Middle frontal gyrus (tissue), 1 donor: ENCODE results near the gene ALPP.
"Not testable (repeated sequence)": the region's sequence is repeated elsewhere in the genome, so short reads cannot be mapped to it uniquely, and the experiment has no call there.

Experiments
- DNase-seq: peaks from one replicate; pipeline ENCODE4 v3.0.0-alpha.2; 2015; ENCODE audit warnings: low spot score; ENCODE audit errors: extremely low spot score

ALPP gene

GRCh38 chr2:232341061-232341738, 37.4 kb upstream of the ALPP start:
- no peak for DNase-seq

GRCh38 chr2:232341739-232342126, 36.8 kb upstream of the ALPP start:
- no peak for DNase-seq

GRCh38 chr2:232342635-232343565, 35.7 kb upstream of the ALPP start:
- DNase-seq: no peak

GRCh38 chr2:232343821-232344220, 34.7 kb upstream of the ALPP start:
- DNase-seq: no peak

- no peak for DNase-seq
Measured at GRCh38 chr2:232345251-232345650, 33.3 kb upstream of the ALPP start.

- no peak for DNase-seq
Measured at GRCh38 chr2:232347369-232347768, 31.2 kb upstream of the ALPP start.

GRCh38 chr2:232348936-232349335, 29.6 kb upstream of the ALPP start:
- no peak for DNase-seq

GRCh38 chr2:232349546-232349945, 29.0 kb upstream of the ALPP start:
- no peak for DNase-seq

GRCh38 chr2:232349946-232350635, 28.5 kb upstream of the ALPP start:
- DNase-seq: no peak

- DNase-seq: no peak
Measured at GRCh38 chr2:232350804-232351685, 27.5 kb upstream of the ALPP start.

GRCh38 chr2:232351686-232352510, 26.7 kb upstream of the ALPP start:
- no peak for DNase-seq

GRCh38 chr2:232352511-232353091, 25.9 kb upstream of the ALPP start:
- DNase-seq: no peak

- no peak for DNase-seq
Measured at GRCh38 chr2:232353096-232353495, 25.5 kb upstream of the ALPP start.

GRCh38 chr2:232353660-232354059, 24.9 kb upstream of the ALPP start:
- no peak for DNase-seq

- no peak for DNase-seq
Measured at GRCh38 chr2:232354069-232354468, 24.5 kb upstream of the ALPP start.

GRCh38 chr2:232361646-232362045, 16.9 kb upstream of the ALPP start:
- DNase-seq: no peak

GRCh38 chr2:232362174-232362900, 16.2 kb upstream of the ALPP start:
- DNase-seq: no peak

GRCh38 chr2:232363064-232363783, 15.3 kb upstream of the ALPP start:
- DNase-seq: not testable (repeated sequence)
